IPS-15b (cell line): Measurements from ENCODE around the gene DAZAP2.

Experiments used
- H3K27me3 ChIP-seq: one replicate; pipeline ENCODE4 v1.6.1; 2013; ENCODE audit warnings: low read length; ENCODE audit not compliant: control insufficient read depth, insufficient read depth
- H3K36me3 ChIP-seq: one replicate; pipeline ENCODE4 v1.6.1; 2013; ENCODE audit warnings: low read length; ENCODE audit not compliant: control insufficient read depth, insufficient read depth
- H3K4me1 ChIP-seq: one replicate; pipeline ENCODE4 v1.6.1; 2013; ENCODE audit warnings: mild to moderate bottlenecking, low read length; ENCODE audit not compliant: control insufficient read depth, insufficient read depth
- H3K4me3 ChIP-seq: one replicate; pipeline ENCODE4 v1.5.1; 2013; ENCODE audit warnings: low read depth, low read length
- H3K9ac ChIP-seq: one replicate; pipeline ENCODE4 v1.6.1; 2013; ENCODE audit warnings: low read depth, mild to moderate bottlenecking, low read length
- H3K9me3 ChIP-seq: one replicate; pipeline ENCODE4 v1.6.1; 2013; ENCODE audit warnings: mild to moderate bottlenecking, low read length; ENCODE audit not compliant: control insufficient read depth, insufficient read depth

Gene DAZAP2

GRCh38 chr12:51200156-51200555, 38.5 kb upstream of the DAZAP2 start:
- H3K9me3 ChIP-seq = no peaks in the 10 kb centered on the region
- H3K4me3 ChIP-seq = no peak overlapping the region
- H3K27me3 ChIP-seq = no peaks in the 10 kb centered on the region

GRCh38 chr12:51200806-51201205, 37.8 kb upstream of the DAZAP2 start:
- no peak overlapping the region for H3K9ac ChIP-seq
- H3K4me1 ChIP-seq = no peaks in the 10 kb centered on the region
- no peak overlapping the region for H3K4me3 ChIP-seq
- H3K9me3 ChIP-seq = no peaks in the 10 kb centered on the region
- no peaks in the 10 kb centered on the region for H3K27me3 ChIP-seq
- peaks cover 2% of the 10 kb centered on the region for H3K36me3 ChIP-seq

More at GRCh38 chr12:51200156-51200555, 38.5 kb upstream of the DAZAP2 start:
- Histone ChIP-seq H3K36me3 (peaks cover 2% of the 10 kb centered on the region), H3K9ac (no peak overlapping the region), H3K4me1 (no peaks in the 10 kb centered on the region)

GRCh38 chr12:51202718-51203117, 35.9 kb upstream of the DAZAP2 start:
- H3K4me3 ChIP-seq = no peak overlapping the region
- no peaks in the 10 kb centered on the region for H3K4me1 ChIP-seq
- H3K36me3 ChIP-seq = peaks cover 2% of the 10 kb centered on the region
- no peaks in the 10 kb centered on the region for H3K9me3 ChIP-seq
- H3K9ac ChIP-seq = no peak overlapping the region
- H3K27me3 ChIP-seq = no peaks in the 10 kb centered on the region

- Histone ChIP-seq H3K36me3 (no peaks in the 10 kb centered on the region), H3K4me1 (no peaks in the 10 kb centered on the region), H3K4me3 (no peak overlapping the region), H3K9me3 (no peaks in the 10 kb centered on the region), H3K9ac (no peak overlapping the region), H3K27me3 (no peaks in the 10 kb centered on the region)
Measured at GRCh38 chr12:51205350-51205749, 33.3 kb upstream of the DAZAP2 start.

GRCh38 chr12:51208016-51208660, 30.5 kb upstream of the DAZAP2 start:
- H3K27me3 ChIP-seq = no peaks in the 10 kb centered on the region
- H3K4me3 ChIP-seq = no peak overlapping the region
- H3K9me3 ChIP-seq = no peaks in the 10 kb centered on the region
- H3K9ac ChIP-seq = no peak overlapping the region
- H3K36me3 ChIP-seq = no peaks in the 10 kb centered on the region
- no peaks in the 10 kb centered on the region for H3K4me1 ChIP-seq

GRCh38 chr12:51209259-51209658, 29.4 kb upstream of the DAZAP2 start:
- Histone ChIP-seq H3K27me3 (no peaks in the 10 kb centered on the region), H3K9me3 (no peaks in the 10 kb centered on the region), H3K9ac (no peak overlapping the region), H3K4me3 (no peak overlapping the region), H3K36me3 (no peaks in the 10 kb centered on the region), H3K4me1 (no peaks in the 10 kb centered on the region)

GRCh38 chr12:51210690-51211395, 27.8 kb upstream of the DAZAP2 start:
- no peaks in the 10 kb centered on the region for H3K9me3 ChIP-seq
- no peak overlapping the region for H3K4me3 ChIP-seq
- no peaks in the 10 kb centered on the region for H3K27me3 ChIP-seq
- no peaks in the 10 kb centered on the region for H3K4me1 ChIP-seq
- no peaks in the 10 kb centered on the region for H3K36me3 ChIP-seq
- no peak overlapping the region for H3K9ac ChIP-seq

GRCh38 chr12:51214895-51215294, 23.7 kb upstream of the DAZAP2 start:
- no peak overlapping the region for H3K4me3 ChIP-seq

GRCh38 chr12:51216642-51217041, 22.0 kb upstream of the DAZAP2 start:
- Histone ChIP-seq H3K36me3 (no peaks in the 10 kb centered on the region), H3K9me3 (no peaks in the 10 kb centered on the region), H3K4me3 (peak overlapping the region; percentile 65), H3K27me3 (no peaks in the 10 kb centered on the region), H3K9ac (no peak overlapping the region), H3K4me1 (peaks cover 7% of the 10 kb centered on the region)

More at GRCh38 chr12:51214895-51215294, 23.7 kb upstream of the DAZAP2 start:
- Histone ChIP-seq H3K27me3 (no peaks in the 10 kb centered on the region), H3K9me3 (no peaks in the 10 kb centered on the region), H3K9ac (no peak overlapping the region), H3K4me1 (peaks cover 7% of the 10 kb centered on the region), H3K36me3 (no peaks in the 10 kb centered on the region)

- H3K4me3 ChIP-seq = peak overlapping the region; percentile 65
- no peaks in the 10 kb centered on the region for H3K36me3 ChIP-seq
- peaks cover 7% of the 10 kb centered on the region for H3K4me1 ChIP-seq
- H3K27me3 ChIP-seq = no peaks in the 10 kb centered on the region
- H3K9ac ChIP-seq = no peak overlapping the region
- H3K9me3 ChIP-seq = no peaks in the 10 kb centered on the region
Measured at GRCh38 chr12:51217133-51217967, 21.3 kb upstream of the DAZAP2 start.

GRCh38 chr12:51217968-51218606, 20.5 kb upstream of the DAZAP2 start, which contains the start of gene POU6F1:
POU6F1 (minus strand) TSS chr12:51218062; CDS start chr12:51206836, 11,226 bp downstream.
- Histone ChIP-seq H3K9ac (peak within 1 kb of the TSS; percentile 91), H3K9me3 (no peaks in the 10 kb centered on the region), H3K4me1 (peaks cover 7% of the 10 kb centered on the region), H3K27me3 (no peaks in the 10 kb centered on the region), H3K36me3 (no peaks in the 10 kb centered on the region), H3K4me3 (peak within 1 kb of the TSS; percentile 67)
